NB4 (cell line): ENCODE data around the gene GDAP1L1.

Experiments
- TF ChIP-seq, protein P1 (sequence below): IDR thresholded peaks from one replicate; pipeline ENCODE4 v1.5.1; 2012; ENCODE audit warnings: low read depth, low read length
- TF ChIP-seq, protein P2 (sequence below): IDR thresholded peaks from 2 replicates; pipeline ENCODE4 v1.6.1; 2011; ENCODE audit warnings: low read depth, low read length

DNA sequence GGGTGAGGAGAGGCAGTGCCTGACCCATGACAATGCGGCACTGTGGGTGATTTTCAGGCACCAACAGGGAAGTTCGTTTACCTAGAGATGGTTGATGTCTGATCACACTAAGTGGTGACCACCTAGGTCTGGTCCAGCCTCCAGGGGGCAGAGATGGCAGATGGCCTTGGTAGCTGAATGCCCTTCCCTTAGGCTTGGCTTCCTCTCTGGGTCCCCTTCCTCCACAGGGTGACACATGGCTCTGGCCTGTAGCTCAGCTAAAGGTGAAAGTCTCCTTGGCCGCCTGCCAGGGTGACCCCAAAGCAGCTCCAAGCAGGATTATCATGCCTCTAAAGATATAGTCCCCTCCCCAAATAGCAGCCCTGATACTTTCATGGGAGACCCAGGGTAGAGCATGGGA lies 6.4 kb downstream of the GDAP1L1 start:
- TF ChIP-seq, protein P1, sequence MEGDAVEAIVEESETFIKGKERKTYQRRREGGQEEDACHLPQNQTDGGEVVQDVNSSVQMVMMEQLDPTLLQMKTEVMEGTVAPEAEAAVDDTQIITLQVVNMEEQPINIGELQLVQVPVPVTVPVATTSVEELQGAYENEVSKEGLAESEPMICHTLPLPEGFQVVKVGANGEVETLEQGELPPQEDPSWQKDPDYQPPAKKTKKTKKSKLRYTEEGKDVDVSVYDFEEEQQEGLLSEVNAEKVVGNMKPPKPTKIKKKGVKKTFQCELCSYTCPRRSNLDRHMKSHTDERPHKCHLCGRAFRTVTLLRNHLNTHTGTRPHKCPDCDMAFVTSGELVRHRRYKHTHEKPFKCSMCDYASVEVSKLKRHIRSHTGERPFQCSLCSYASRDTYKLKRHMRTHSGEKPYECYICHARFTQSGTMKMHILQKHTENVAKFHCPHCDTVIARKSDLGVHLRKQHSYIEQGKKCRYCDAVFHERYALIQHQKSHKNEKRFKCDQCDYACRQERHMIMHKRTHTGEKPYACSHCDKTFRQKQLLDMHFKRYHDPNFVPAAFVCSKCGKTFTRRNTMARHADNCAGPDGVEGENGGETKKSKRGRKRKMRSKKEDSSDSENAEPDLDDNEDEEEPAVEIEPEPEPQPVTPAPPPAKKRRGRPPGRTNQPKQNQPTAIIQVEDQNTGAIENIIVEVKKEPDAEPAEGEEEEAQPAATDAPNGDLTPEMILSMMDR: no peak
- TF ChIP-seq, protein P2, sequence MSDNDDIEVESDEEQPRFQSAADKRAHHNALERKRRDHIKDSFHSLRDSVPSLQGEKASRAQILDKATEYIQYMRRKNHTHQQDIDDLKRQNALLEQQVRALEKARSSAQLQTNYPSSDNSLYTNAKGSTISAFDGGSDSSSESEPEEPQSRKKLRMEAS: no peak
